Activated CD4-positive, alpha-beta T cell treated with anti-CD3 and anti-CD28 coated beads for 36 hours (primary cell): ENCODE results near the gene UBA52. TPM values are rescaled to one million over a fixed set of nuclear protein-coding genes. Genes with fewer than 3 reads are reported as not detected.
A peak's percentile ranks its signal among the peaks of the same experiment; 100 is the strongest.

Source experiments
- ATAC-seq: fragments of 200-7000 bp; cut with Tn5 transposase; one replicate; pipeline ENCODE4 v1.10.0; 2021; ENCODE audit warnings: mild to moderate bottlenecking, moderate library complexity
- CTCF ChIA-PET: fragments of 350-600 bp; sonication (Branson Sonifier 250); formaldehyde crosslinking; loops from one replicate; lab custom pipeline; 2021; ENCODE audit warnings: antibody characterized with exemption; lab: Charles Lee
- POLR2A ChIA-PET: fragments of 350-600 bp; sonication (Branson Sonifier 250); formaldehyde crosslinking; loops from one replicate; lab custom pipeline; 2021; ENCODE audit warnings: antibody characterized with exemption, inconsistent platforms; lab: Charles Lee
- DNase-seq: peaks from one replicate; pipeline ENCODE4 v3.0.0-alpha.2; 2020
- H3K27ac Mint-ChIP-seq: one replicate; pipeline ENCODE4 v1.8.0; 2021; ENCODE audit warnings: mixed read lengths
- H3K27me3 Mint-ChIP-seq: one replicate; pipeline ENCODE4 v1.8.0; 2021; ENCODE audit warnings: mixed read lengths
- H3K36me3 Mint-ChIP-seq: one replicate; pipeline ENCODE4 v1.8.0; 2021; ENCODE audit warnings: low read depth, mixed read lengths
- H3K4me1 Mint-ChIP-seq: one replicate; pipeline ENCODE4 v1.8.0; 2021; ENCODE audit warnings: mixed read lengths
- H3K4me3 Mint-ChIP-seq: one replicate; pipeline ENCODE4 v1.8.0; 2021; ENCODE audit warnings: mild to moderate bottlenecking, moderate library complexity, mixed read lengths
- H3K9me3 Mint-ChIP-seq: one replicate; pipeline ENCODE4 v1.8.0; 2021; ENCODE audit warnings: low read depth, mixed read lengths
- intact Hi-C, 2 experiments: fragments of 100-400 bp; cut with DNase I in 1 of 2; cut with micrococcal nuclease in 1 of 2; formaldehyde crosslinking; loops; one replicate each; pipeline versions ENCODE4 v1.14.2 to v1.15.1; 2022 to 2024; cut with DNase I, micrococcal nuclease
- total RNA-seq, 2 experiments: library from RNA; stranded (reverse); gene quantifications; one replicate each; pipeline ENCODE4 v1.2.3, GENCODE V29; 2021

UBA52 gene
- total RNA-seq, 2 experiments from 2014 or later, result 1,703 to 2,296 TPM

- Mint-ChIP-seq H3K27ac (no peak overlapping the region), H3K9me3 (no peaks in the 10 kb centered on the region), H3K4me1 (peaks cover 23% of the 10 kb centered on the region), H3K4me3 (no peak overlapping the region), H3K36me3 (peaks cover 48% of the 10 kb centered on the region), H3K27me3 (no peaks in the 10 kb centered on the region)
- ChIA-PET CTCF (interaction anchor here (0.8 to 2.8 kb wide), 2 partner anchors 11 to 57 kb away, joined by 3 to 20 read pairs; partner anchors contain the start of gene REX1BD), POLR2A (interaction anchor here (0.6 kb wide), 1 partner anchor 439 kb away, joined by 5 read pairs; no protein-coding TSS in a partner anchor)
- no peak for ATAC-seq
- intact Hi-C loops, result no loop called here
- no peak for DNase-seq
Measured at GRCh38 chr19:18577365-18577914, 5.8 kb downstream of the UBA52 start.

GRCh38 chr19:18580311-18580710 is 8.7 kb downstream of the UBA52 start:
- POLR2A ChIA-PET, result no interaction called here

GRCh38 chr19:18586306-18586705 is 14.6 kb downstream of the UBA52 start:
- Mint-ChIP-seq H3K27ac (no peak overlapping the region), H3K4me3 (no peak overlapping the region), H3K9me3 (no peaks in the 10 kb centered on the region), H3K27me3 (no peaks in the 10 kb centered on the region), H3K36me3 (peaks cover 13% of the 10 kb centered on the region), H3K4me1 (peaks cover 28% of the 10 kb centered on the region)
- DNase-seq (no peak), ATAC-seq (no peak)
- intact Hi-C loops, result loop anchor here in 1 of 2 experiments (5.0 kb wide), 3 partner anchors 134 to 606 kb away; partner anchors contain the start of genes BORCS8, RFXANK and SLC25A42
- ChIA-PET CTCF (interaction anchor here (0.7 to 3.6 kb wide), 4 partner anchors 14 to 66 kb away, joined by 3 to 21 read pairs (median 6); partner anchors contain the start of gene UBA52), POLR2A (no interaction called here)

More at GRCh38 chr19:18580311-18580710, 8.7 kb downstream of the UBA52 start:
- DNase-seq (no peak), ATAC-seq (no peak)
- H3K9me3 Mint-ChIP-seq, result no peaks in the 10 kb centered on the region
- H3K36me3 Mint-ChIP-seq, result peaks cover 22% of the 10 kb centered on the region
- H3K27ac Mint-ChIP-seq, result no peak overlapping the region
- intact Hi-C loops, result no loop called here
- H3K27me3 Mint-ChIP-seq, result no peaks in the 10 kb centered on the region
- no peak overlapping the region for H3K4me3 Mint-ChIP-seq
- peaks cover 1% of the 10 kb centered on the region for H3K4me1 Mint-ChIP-seq
- CTCF ChIA-PET, result interaction anchor here (0.6 to 1.6 kb wide), 3 partner anchors 12 to 267 kb away, joined by 3 read pairs; no protein-coding TSS in a partner anchor

GRCh38 chr19:18587561-18587960 is 15.9 kb downstream of the UBA52 start:
- H3K27me3 Mint-ChIP-seq, result no peaks in the 10 kb centered on the region
- H3K4me3 Mint-ChIP-seq, result peak overlapping the region; percentile 90
- H3K36me3 Mint-ChIP-seq, result peaks cover 13% of the 10 kb centered on the region
- no peak for ATAC-seq
- H3K4me1 Mint-ChIP-seq, result peaks cover 28% of the 10 kb centered on the region
- CTCF ChIA-PET, result interaction anchor here (0.5 to 3.6 kb wide), 15 partner anchors 10 to 332 kb away, joined by 3 to 21 read pairs (median 3); partner anchors contain the start of genes COPE, DDX49 and UBA52
- DNase-seq, result no peak
- no peaks in the 10 kb centered on the region for H3K9me3 Mint-ChIP-seq
- H3K27ac Mint-ChIP-seq, result peak overlapping the region; percentile 90
- intact Hi-C loops, result loop anchor here in 1 of 2 experiments (5.0 kb wide), 3 partner anchors 135 to 605 kb away; partner anchors contain the start of genes BORCS8, RFXANK and SLC25A42
- POLR2A ChIA-PET, result no interaction called here

GRCh38 chr19:18587962-18588610 is 16.4 kb downstream of the UBA52 start:
- ATAC-seq (peak; percentile 8), DNase-seq (no peak)
- Mint-ChIP-seq H3K27ac (peak overlapping the region; percentile 90), H3K4me1 (peaks cover 28% of the 10 kb centered on the region), H3K36me3 (peaks cover 13% of the 10 kb centered on the region), H3K27me3 (no peaks in the 10 kb centered on the region), H3K4me3 (peak overlapping the region; percentile 90), H3K9me3 (no peaks in the 10 kb centered on the region)
- intact Hi-C loops, result loop anchor here (1.0 to 5.0 kb wide), 7 partner anchors 17 to 604 kb away; partner anchors contain the start of genes ARMC6 (in 1 of the 2), BORCS8 (in 1 of the 2), COPE (in 1 of the 2) and CRTC1 (in 1 of the 2)
- ChIA-PET POLR2A (interaction anchor here (0.6 to 2.1 kb wide), 4 partner anchors 17 to 102 kb away, joined by 4 to 11 read pairs (median 6); partner anchors contain the start of genes KXD1 and UBA52), CTCF (interaction anchor here (0.5 to 3.6 kb wide), 17 partner anchors 10 to 332 kb away, joined by 3 to 21 read pairs (median 3); partner anchors contain the start of genes COPE, DDX49 and UBA52)

- H3K27me3 Mint-ChIP-seq, result no peaks in the 10 kb centered on the region
- DNase-seq (peak; percentile 91), ATAC-seq (peak; percentile 81)
- H3K36me3 Mint-ChIP-seq, result peaks cover 13% of the 10 kb centered on the region
- H3K4me1 Mint-ChIP-seq, result peaks cover 31% of the 10 kb centered on the region
- POLR2A ChIA-PET, result interaction anchor here (0.6 to 2.1 kb wide), 7 partner anchors 17 to 331 kb away, joined by 3 to 11 read pairs (median 4); partner anchors contain the start of genes COPE, DDX49, JUND and KXD1
- H3K4me3 Mint-ChIP-seq, result peak within 1 kb of the TSS; percentile 90
- CTCF ChIA-PET, result interaction anchor here (0.5 to 3.6 kb wide), 14 partner anchors 11 to 482 kb away, joined by 3 to 21 read pairs (median 3); partner anchors contain the start of genes COPE, DDX49 and UBA52
- intact Hi-C loops, result loop anchor here (1.0 to 5.0 kb wide), 14 partner anchors 17 to 604 kb away; partner anchors contain the start of genes COPE (in 2 of the 2), DDX49 (in 2 of the 2), ELL (in 2 of the 2) and UBA52 (in 2 of the 2)
- H3K9me3 Mint-ChIP-seq, result no peaks in the 10 kb centered on the region
- H3K27ac Mint-ChIP-seq, result peak within 1 kb of the TSS; percentile 92
Measured at GRCh38 chr19:18588611-18589379, 17.1 kb downstream of the UBA52 start, which contains the start of gene REX1BD. TSS of gene REX1BD (plus strand) at chr19:18588798. CDS start at chr19:18588802, 4 bp downstream.

- peaks cover 13% of the 10 kb centered on the region for H3K36me3 Mint-ChIP-seq
- ATAC-seq, result peak; percentile 69
- intact Hi-C loops, result loop anchor here (1.0 to 10.0 kb wide), 17 partner anchors 18 to 603 kb away; partner anchors contain the start of genes COPE (in 2 of the 2), DDX49 (in 2 of the 2), ELL (in 2 of the 2) and ARMC6 (in 1 of the 2)
- CTCF ChIA-PET, result interaction anchor here (0.5 to 3.6 kb wide), 12 partner anchors 12 to 446 kb away, joined by 3 to 21 read pairs (median 4); partner anchors contain the start of genes COPE, DDX49 and UBA52
- peak overlapping the region; percentile 92 for H3K27ac Mint-ChIP-seq
- POLR2A ChIA-PET, result interaction anchor here (0.6 to 2.1 kb wide), 7 partner anchors 18 to 330 kb away, joined by 3 to 11 read pairs (median 3); partner anchors contain the start of genes COPE, DDX49, JUND and KXD1
- no peaks in the 10 kb centered on the region for H3K9me3 Mint-ChIP-seq
- H3K4me3 Mint-ChIP-seq, result peak overlapping the region; percentile 90
- no peaks in the 10 kb centered on the region for H3K27me3 Mint-ChIP-seq
- peaks cover 32% of the 10 kb centered on the region for H3K4me1 Mint-ChIP-seq
- peak; percentile 89 for DNase-seq
Measured at GRCh38 chr19:18589380-18590272, 18.0 kb downstream of the UBA52 start.

GRCh38 chr19:18590273-18591272 is 18.9 kb downstream of the UBA52 start:
- ATAC-seq (no peak), DNase-seq (peak; percentile 41)
- Mint-ChIP-seq H3K9me3 (no peaks in the 10 kb centered on the region), H3K4me1 (peaks cover 32% of the 10 kb centered on the region), H3K4me3 (peak overlapping the region; percentile 90), H3K27me3 (peaks cover 2% of the 10 kb centered on the region), H3K36me3 (peaks cover 13% of the 10 kb centered on the region), H3K27ac (peak overlapping the region; percentile 47)
- POLR2A ChIA-PET, result interaction anchor here (0.8 to 1.0 kb wide), 2 partner anchors 92 to 241 kb away, joined by 3 read pairs; partner anchors contain the start of gene UPF1
- intact Hi-C loops, result loop anchor here (5.0 to 10.0 kb wide), 3 partner anchors 87 to 257 kb away; no protein-coding TSS in a partner anchor
- CTCF ChIA-PET, result interaction anchor here (0.5 to 1.1 kb wide), 4 partner anchors 68 to 445 kb away, joined by 3 to 7 read pairs (median 4); no protein-coding TSS in a partner anchor
